HepG2 (cell line): ENCODE measurements around the gene NARS2. TPM values are rescaled to one million over a fixed set of nuclear protein-coding genes. Genes with fewer than 3 reads are reported as not detected.

Source experiments
- ARID2 ChIP-seq: sonication (generic); formaldehyde crosslinking; IDR thresholded peaks from 2 replicates; pipeline ENCODE4 v1.8.1; 2022; ENCODE audit warnings: mild to moderate bottlenecking, missing genetic modification reagents, borderline replicate concordance
- BRD4 ChIP-seq: sonication (generic); formaldehyde crosslinking; IDR thresholded peaks from 2 replicates; pipeline ENCODE4 v1.4.0; 2020; ENCODE audit warnings: missing genetic modification reagents
- ELF3 ChIP-seq: IDR thresholded peaks from 2 replicates; pipeline ENCODE4 v1.6.1; 2016; ENCODE audit warnings: missing genetic modification reagents, missing compliant biosample characterization
- ETV5 ChIP-seq: IDR thresholded peaks from 2 replicates; pipeline ENCODE4 v1.6.1; 2018; ENCODE audit warnings: missing biosample characterization, missing genetic modification reagents, inconsistent platforms, borderline replicate concordance
- HMG20A ChIP-seq: IDR thresholded peaks from 2 replicates; pipeline ENCODE4 v1.6.1; 2016; ENCODE audit warnings: borderline replicate concordance
- HOXA7 ChIP-seq: sonication (generic); formaldehyde crosslinking; IDR thresholded peaks from 2 replicates; pipeline ENCODE4 v1.8.1; 2022; ENCODE audit warnings: mild to moderate bottlenecking, missing genetic modification reagents, moderate library complexity
- MEIS2 ChIP-seq: sonication (generic); formaldehyde crosslinking; IDR thresholded peaks from 2 replicates; pipeline ENCODE4 v1.9.0; 2021; ENCODE audit warnings: mild to moderate bottlenecking, missing genetic modification reagents
- MLLT10 ChIP-seq: sonication (generic); formaldehyde crosslinking; IDR thresholded peaks from 2 replicates; pipeline ENCODE4 v1.4.0; 2020; ENCODE audit warnings: missing genetic modification reagents
- MNT ChIP-seq: fragments of 450-650 bp; IDR thresholded peaks from 2 replicates; pipeline ENCODE4 v1.6.1; 2016
- PRDM15 ChIP-seq: sonication (generic); formaldehyde crosslinking; IDR thresholded peaks from 2 replicates; pipeline ENCODE4 v1.4.0; 2020; ENCODE audit warnings: missing genetic modification reagents
- PRPF4 ChIP-seq: fragments of 200-400 bp; formaldehyde crosslinking; IDR thresholded peaks from 2 replicates; pipeline ENCODE4 v1.6.1; 2016; ENCODE audit warnings: low read length, low read depth; ENCODE audit not compliant: poor library complexity, severe bottlenecking
- RORA ChIP-seq: sonication (generic); formaldehyde crosslinking; IDR thresholded peaks from 2 replicates; pipeline ENCODE4 v1.5.0; 2020; ENCODE audit warnings: mild to moderate bottlenecking, missing genetic modification reagents, moderate library complexity
- SNAPC4 ChIP-seq: sonication (generic); formaldehyde crosslinking; IDR thresholded peaks from 2 replicates; pipeline ENCODE4 v1.4.0; 2020; ENCODE audit warnings: mild to moderate bottlenecking, missing genetic modification reagents
- YEATS2 ChIP-seq: sonication (generic); formaldehyde crosslinking; IDR thresholded peaks from 2 replicates; pipeline ENCODE4 v1.4.0; 2020; ENCODE audit warnings: missing genetic modification reagents, borderline replicate concordance
- ZMYM4 ChIP-seq: sonication (generic); formaldehyde crosslinking; IDR thresholded peaks from 2 replicates; pipeline ENCODE4 v1.8.1; 2023; ENCODE audit warnings: mild to moderate bottlenecking, missing genetic modification reagents
- ZNF264 ChIP-seq: sonication (generic); formaldehyde crosslinking; IDR thresholded peaks from 2 replicates; pipeline ENCODE4 v1.4.0; 2020; ENCODE audit warnings: missing genetic modification reagents
- ZNF460 ChIP-seq: sonication (generic); formaldehyde crosslinking; IDR thresholded peaks from 2 replicates; pipeline ENCODE4 v1.5.1; 2020; ENCODE audit warnings: missing genetic modification reagents, mild to moderate bottlenecking, borderline replicate concordance
- ZXDC ChIP-seq: sonication (generic); formaldehyde crosslinking; IDR thresholded peaks from 2 replicates; pipeline ENCODE4 v1.5.0; 2020; ENCODE audit warnings: mild to moderate bottlenecking, missing genetic modification reagents
- polyA plus RNA-seq, 8 experiments: library from polyadenylated mRNA; depleted of rRNA in 3 of 8; stranded (reverse) in 7 of 8; unstranded in 1 of 8; fragments of >200 nt; fragmentation: Illumina TruSeq in 4 of 8; extraction: Trizol in 4 of 8; gene quantifications; 2 replicates each; pipeline versions ENCODE4 v1.2.1 to v1.2.3, GENCODE V29; 2011 to 2016; ENCODE audit warnings: low read depth in 4 of 8, missing spikeins in 1 of 8, mixed read lengths in 1 of 8; ENCODE audit not compliant: insufficient read depth in 1 of 8
- total RNA-seq, 5 experiments: library from RNA; depleted of rRNA; stranded (reverse); fragments of >200 nt; fragmentation: Illumina TruSeq; extraction: Trizol; gene quantifications; 2 replicates each; pipeline ENCODE4 v1.2.3, GENCODE V29; 2016; ENCODE audit warnings: low read depth in 1 of 5

The NARS2 gene
- total and polyA plus RNA-seq, 2 of the 13 experiments (the other 11 are each of a cell fraction or from before 2014, with no cell fraction given), result 45.9 to 65.0 TPM

GRCh38 chr11:78613378-78613813 lies 38.7 kb upstream of the NARS2 start (continued):
- peak; percentile 99 for TF ChIP-seq ELF3 (CRISPR knock-in tag)
- peak; percentile 75; the same call in 1 of the 2 replicates for TF ChIP-seq MEIS2 (CRISPR knock-in tag)
- peak; percentile 81; the same call in 1 of the 2 replicates for TF ChIP-seq ETV5 (CRISPR knock-in tag)
- TF ChIP-seq HMG20A (CRISPR knock-in tag), result no peak; the same call in 1 of the 2 replicates
- TF ChIP-seq HOXA7 (CRISPR knock-in tag), result no peak
- no peak for TF ChIP-seq SNAPC4
- TF ChIP-seq MLLT10, result no peak
- TF ChIP-seq ZNF264 (CRISPR knock-in tag), result 0 out of 2 replicates have a peak, but pooled peaks have one; percentile 37
- TF ChIP-seq ZXDC (CRISPR knock-in tag), result no peak
- TF ChIP-seq ZNF460 (CRISPR knock-in tag), result peak; percentile 65; the same call in 1 of the 2 replicates
- TF ChIP-seq BRD4 (CRISPR knock-in tag), result 0 out of 2 replicates have a peak, but pooled peaks have one; percentile 51
- TF ChIP-seq ARID2, result no peak
- no peak for TF ChIP-seq YEATS2 (CRISPR knock-in tag)
- no peak for TF ChIP-seq PRDM15 (CRISPR knock-in tag)
- no peak for TF ChIP-seq RORA (CRISPR knock-in tag)
- no peak for TF ChIP-seq PRPF4
- TF ChIP-seq MNT, result no peak
- TF ChIP-seq ZMYM4, result peak; percentile 88
